Measurements from ENCODE around the gene SLC16A7.

SLC16A7 gene

DNA sequence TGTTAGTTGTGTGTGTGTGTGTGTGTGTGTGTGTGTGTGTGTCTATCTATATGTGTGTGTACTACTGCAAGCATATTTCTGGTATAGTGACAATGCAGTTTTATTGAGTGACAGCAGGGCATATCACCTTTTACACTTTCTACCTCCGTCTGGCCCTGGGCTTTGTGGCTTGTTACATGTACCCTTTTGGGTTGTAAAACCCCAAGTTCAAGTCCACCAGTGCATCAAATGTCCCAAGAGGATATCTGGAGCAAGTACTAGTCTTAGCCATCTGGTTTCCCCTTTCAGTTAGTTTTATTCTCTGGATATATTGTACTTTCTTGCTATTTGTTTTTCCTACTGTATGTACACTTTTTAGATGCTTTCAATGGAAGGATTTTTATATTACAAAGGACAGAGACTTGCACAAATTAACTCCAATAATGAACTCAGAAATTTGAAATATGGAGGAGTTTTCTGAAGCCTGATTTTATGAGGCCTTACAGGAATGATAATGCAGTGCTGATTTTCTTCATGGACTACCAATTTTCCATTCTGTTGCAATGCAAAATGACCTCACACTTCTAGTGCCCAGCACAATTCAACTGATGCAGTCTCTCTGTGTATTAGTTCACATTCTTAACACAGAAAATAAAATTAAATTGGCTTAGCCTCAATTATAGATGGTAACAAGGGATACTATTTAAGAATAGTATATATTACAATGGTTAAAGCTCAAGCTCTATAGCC is 29.1 kb downstream of the SLC16A7 start:
- DNase-seq, result no peak

GRCh38 chr12:59626382-59626781 is 30.6 kb downstream of the SLC16A7 start:
- DNase-seq, result no peak

- DNase-seq, result no peak
Observed at GRCh38 chr12:59627582-59627981, 31.8 kb downstream of the SLC16A7 start.

DNA sequence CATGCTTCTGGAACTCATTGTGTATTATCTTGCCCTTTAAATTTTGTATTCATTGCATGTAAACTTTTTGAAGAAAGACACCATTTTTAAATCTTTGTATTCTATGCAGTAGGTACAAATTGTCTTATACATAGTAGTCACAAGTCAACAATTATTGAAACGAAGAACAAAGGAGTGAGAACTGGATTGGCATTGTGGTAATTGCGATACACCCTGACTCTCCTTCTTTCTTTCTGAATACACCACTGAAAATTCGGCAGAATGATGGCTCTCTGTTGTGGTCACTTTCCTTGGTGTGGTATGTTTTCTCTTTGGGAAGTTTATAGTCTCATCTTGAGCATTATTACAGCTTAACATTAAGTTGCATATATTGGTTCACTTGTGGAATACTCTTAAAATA is 34.1 kb downstream of the SLC16A7 start:
- DNase-seq, result no peak

DNA sequence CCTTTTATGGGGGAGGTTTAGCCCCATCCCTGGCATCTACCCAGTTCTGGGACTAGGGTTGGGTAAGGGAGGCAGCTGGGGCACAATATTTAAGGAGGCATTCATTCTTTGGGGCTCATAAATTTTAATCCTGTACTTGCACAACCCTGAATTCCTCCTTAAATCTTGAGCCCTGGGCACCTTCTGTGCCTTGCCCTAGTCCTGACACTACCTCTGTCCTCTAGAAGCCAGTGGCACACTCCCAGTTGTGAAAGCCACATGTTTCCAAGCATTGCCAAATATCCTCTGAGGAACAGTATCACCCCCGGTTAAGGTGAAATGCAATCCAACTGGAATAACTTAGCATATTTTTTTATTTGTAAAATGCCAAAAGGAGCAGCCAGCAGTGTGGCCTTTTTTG is 36.6 kb downstream of the SLC16A7 start:
- no peak for DNase-seq

DNA sequence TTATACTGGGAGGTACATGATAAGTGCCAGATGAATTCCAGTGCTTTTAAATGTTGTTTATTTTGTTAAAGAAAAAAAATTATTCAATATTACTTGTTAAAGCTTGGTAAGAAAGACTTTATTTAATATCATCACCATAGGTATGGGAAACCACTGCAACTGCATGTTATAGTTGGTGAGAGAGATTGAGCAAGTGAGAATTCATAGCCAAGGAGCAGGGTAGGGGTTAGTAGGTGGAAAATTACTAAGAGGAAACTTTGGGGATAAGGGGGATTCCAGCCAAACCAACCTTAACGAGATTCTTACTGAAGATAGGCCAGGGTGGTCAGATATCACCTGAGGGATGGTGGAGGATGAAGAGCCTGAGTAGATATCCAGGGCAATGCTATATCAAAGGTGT is 38.4 kb downstream of the SLC16A7 start:
- no peak for DNase-seq

DNA sequence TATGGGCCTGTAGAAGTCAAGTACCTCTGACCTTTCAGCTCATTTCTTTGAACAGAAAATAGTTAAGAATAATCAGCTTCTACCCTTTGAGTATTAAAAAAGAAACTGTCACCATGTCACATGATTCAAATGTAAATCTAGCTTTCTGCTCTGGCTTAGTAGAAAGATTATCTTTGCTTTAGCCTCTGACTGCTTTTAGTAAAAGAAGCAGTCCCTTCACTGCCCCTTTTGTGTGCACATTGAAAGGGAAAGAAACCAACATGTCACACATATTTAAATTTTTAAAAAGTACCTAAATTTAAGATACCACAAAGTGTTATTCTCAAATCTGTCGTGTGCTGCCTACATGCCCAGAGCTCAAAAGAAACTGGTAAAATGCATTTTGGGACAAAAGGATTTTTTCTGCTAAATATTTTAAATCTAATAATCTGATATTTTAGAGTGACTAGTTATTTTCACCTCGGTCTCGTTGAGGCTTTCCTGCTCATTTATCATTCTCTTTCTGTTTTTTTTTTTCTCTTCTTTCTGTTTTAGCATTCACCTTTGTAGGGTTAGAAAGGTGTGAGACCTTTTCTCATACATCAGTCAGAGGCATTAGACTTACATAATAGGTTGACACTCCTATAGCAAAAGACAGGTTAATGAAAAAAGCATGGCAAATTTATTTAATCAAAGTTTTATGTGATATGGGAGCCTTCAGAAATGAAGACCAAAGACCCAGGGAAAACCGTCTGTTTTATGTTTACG is 41.3 kb downstream of the SLC16A7 start:
- no peak for DNase-seq

- DNase-seq, result no peak
Observed at GRCh38 chr12:59637692-59638070, 41.9 kb downstream of the SLC16A7 start.

GRCh38 chr12:59643550-59643949 is 47.7 kb downstream of the SLC16A7 start:
- DNase-seq, result no peak

- no peak for DNase-seq
Observed at GRCh38 chr12:59645242-59645641, 49.4 kb downstream of the SLC16A7 start.

- no peak for DNase-seq
Observed at GRCh38 chr12:59646636-59647035, 50.8 kb downstream of the SLC16A7 start.

GRCh38 chr12:59649203-59649602 is 53.4 kb downstream of the SLC16A7 start:
- DNase-seq, result no peak

DNA sequence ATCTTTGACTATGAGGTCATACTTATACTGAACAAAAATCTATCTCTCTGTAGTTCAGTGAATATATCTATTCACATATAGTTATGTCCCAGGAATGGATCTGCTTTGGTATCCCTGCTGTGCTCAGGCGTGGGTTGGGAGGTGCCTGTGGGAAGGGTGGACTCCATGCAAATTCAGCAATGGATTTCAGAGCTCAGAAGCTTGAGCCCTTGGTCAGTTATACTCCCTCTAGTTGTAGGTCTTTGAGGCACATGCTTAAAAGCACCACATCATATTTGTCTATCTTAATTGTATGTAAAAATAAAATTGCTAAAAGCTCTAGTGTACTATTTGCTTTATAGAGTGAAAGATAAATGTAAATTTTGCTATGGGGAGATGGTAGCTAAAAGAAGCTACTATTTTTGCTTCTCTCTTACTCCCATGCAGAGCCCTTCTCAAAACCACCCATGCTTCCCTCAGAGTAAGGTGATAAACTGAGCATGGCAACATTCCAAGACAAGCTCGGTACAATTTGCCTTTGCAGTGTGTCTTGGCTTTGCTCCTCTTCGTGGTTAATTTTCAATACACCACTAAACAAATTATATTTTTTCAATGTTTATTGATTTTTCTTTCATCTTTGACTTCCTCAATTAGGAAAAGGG is 54.9 kb downstream of the SLC16A7 start:
- DNase-seq, result no peak

DNA sequence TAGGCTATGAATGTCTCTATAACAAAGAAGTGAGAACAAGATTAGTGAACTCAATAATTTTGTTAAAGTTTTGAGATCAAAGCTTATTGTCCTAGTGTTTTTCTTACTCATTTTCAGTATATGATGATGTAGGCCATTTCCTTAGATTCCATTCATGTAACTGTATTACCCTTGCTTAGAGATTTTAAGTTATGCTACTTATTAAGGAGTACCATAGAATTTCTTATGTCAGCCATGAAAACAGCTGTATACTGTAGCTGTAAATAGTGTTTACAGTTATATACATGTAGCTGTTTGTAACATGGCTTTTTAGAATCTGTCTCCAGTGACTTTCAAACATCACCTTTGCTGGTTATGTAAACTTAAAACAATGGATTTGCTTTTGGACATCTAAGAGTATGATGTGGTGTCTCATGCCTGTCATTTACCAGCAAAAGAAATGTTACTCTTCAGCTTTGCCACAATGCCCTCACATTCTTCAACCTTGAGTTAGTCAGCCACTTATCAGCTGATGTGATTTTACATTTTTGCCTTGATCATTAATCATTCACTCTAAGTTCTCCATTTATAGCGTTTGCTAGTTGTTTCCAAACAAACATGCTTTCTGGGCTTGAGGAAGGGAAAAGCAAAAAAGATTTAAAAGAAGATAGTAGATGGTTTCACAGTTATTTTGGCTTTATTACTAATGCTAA is 55.5 kb downstream of the SLC16A7 start:
- no peak for DNase-seq

- DNase-seq, result no peak
Observed at GRCh38 chr12:59652130-59652529, 56.3 kb downstream of the SLC16A7 start.

GRCh38 chr12:59654061-59654460 is 58.2 kb downstream of the SLC16A7 start:
- DNase-seq, result no peak

DNA sequence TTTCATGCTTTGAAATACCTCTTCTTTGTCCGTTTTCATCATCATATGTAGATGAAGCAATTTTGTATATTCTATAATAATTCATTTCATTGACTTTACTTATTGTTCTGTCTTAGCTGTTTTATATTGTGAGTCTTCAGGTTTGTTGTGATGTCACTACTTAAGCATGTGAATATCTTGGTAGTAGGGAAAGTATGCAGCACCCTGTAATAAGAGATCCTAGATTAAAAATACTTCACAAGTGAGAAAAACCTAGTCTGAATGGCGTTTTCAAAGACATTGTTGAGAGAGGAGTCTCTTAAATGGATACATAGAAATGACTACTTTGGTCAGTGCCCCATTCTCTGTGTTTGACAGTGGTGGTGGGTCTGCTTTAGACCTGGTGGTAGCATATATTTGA is 61.4 kb downstream of the SLC16A7 start:
- DNase-seq, result no peak

DNA sequence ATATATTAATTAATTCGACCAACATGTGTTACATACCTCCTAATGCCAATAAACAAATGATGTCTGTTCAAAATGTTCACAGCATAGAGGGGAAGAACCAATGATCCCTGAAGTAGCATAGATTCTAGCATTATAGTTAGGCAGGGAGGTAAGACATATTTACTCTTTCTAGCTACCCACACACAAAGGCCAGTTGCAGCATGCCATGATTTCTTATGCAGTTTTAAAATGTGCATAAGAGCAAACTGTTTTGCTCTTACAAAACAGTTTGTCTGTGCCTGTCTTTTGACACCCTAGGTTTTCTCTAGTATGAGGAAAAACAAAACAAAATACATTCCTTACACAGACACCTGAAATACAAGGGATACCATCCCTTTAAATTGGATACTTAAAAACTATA is 61.9 kb downstream of the SLC16A7 start:
- no peak for DNase-seq

DNA sequence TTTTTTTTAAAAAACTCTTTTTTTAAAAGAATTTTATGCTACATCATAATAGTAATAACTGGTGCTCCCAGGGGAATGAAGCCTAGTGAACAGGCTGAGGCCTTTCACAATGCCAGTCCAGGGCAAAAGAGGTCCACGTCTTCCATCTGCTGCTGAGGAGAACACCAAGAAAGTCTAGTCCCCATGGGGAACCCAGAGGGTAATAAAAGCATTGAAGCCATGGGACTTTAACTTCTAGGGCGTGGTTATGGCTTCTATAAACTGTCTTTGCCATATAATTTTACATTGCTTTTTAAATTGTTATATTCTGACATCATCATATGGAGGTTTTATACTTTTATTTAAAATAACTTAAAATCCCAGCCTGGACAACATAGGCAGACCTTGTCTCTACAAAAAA is 64.3 kb downstream of the SLC16A7 start:
- DNase-seq, result no peak

- no peak for DNase-seq
Observed at GRCh38 chr12:59660921-59661597, 65.2 kb downstream of the SLC16A7 start.

DNA sequence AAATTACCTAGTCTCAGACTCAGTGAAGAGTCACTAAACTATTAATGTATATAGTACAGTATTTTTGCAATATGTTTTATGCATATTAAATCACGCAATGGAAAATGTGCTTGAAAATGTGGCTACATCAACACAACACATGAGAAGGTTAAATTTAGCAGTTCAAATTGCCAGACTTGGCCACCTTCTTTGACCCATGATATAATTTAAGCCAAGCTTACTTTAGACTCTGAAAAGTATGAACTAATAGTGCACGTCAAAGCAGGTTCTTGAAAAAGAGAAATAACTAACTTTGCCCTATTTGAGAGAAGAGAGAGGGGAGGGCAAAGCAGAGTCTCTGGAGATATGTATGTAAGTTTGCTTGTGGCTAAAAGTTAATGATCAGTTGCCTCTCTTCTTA is 68.7 kb downstream of the SLC16A7 start:
- no peak for DNase-seq

GRCh38 chr12:59665701-59666100 is 69.9 kb downstream of the SLC16A7 start:
- no peak for DNase-seq

DNA sequence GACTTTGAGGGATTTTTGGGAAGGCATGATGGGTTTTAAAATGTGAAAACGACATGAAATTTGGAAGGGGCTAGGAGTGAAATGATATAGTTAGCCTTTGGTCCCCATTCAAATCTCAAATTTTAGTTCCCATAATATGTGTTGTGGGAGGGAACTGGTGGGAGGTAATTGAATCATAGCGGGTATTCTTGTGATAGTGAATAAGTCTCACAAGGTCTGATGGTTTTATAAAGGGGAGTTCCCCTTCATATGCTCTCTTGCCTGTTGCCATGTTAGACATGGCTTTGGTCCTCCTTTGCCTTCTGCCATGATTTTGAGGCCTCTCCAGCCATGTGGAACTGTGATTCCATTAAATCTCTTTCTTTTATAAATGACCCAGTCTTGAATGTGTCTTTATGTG is 72.8 kb downstream of the SLC16A7 start:
- no peak for DNase-seq
